Measurements from ENCODE around the gene HDDC3. TPM values are rescaled to one million over a fixed set of nuclear protein-coding genes. Genes with fewer than 3 reads are reported as not detected.
A peak's percentile ranks its signal among the peaks of the same experiment; 100 is the strongest.

Gene HDDC3
- total and polyA plus RNA-seq, 9 of the 15 experiments (the other 6 are each of a cell fraction or from before 2014, with no cell fraction given), result 14.9 to 55.8 (median 36.9) TPM

DNA sequence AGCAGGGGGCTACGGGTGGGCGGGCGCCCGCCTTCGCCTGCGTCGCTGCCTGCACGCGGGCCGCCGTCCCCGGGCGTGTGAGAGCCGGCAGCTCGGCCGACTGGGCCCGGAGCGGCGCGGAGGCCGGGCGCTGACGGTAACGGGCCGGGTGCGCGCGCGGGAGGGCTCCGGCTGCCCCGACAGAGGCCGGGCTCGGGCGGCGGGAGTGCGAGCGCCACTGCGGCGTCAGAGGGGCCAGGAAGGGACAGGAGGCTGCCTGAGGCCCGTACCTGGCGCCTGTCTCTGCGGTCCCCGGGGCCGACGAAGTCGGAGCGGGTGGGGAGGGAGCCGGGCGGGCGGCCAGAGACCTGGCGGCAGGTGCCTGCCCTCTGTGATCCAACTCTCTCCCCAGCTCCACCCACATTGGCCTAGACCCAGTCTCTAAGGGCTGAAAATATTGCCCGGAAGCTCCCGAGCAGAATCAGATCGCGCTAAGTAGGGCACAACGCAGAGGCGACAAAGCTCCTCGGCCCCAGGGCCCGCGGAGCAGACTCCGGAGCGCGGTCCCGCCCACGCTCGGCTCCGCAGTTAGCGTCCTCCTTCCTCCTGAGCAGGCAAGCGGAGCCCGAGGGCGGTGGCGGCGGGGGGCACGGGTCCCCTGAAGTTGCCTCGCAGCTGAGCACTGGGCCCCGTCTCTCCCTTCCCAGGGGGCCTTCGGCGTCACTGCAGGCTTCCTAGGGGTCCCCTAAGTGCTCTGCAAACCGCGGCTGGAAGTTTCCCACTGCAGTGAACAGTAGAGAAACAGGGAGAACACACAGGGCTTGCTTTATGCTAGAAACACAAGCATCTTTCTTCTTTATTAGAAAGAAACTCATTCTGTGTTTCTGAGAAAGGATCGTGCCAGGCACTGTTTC is 29.3 kb downstream of the HDDC3 start, which contains the start of gene MAN2A2 (continued):
- TF ChIP-seq CEBPG (CRISPR knock-in tag; IDR thresholded peaks at IDR 0.05) (peak; percentile 16; the same call in 1 of the 2 replicates), CEBPG (tag; conservative IDR thresholded peaks at IDR 0.05 in 1 of 2, IDR thresholded peaks at IDR 0.05 in 1 of 2) (no peak), ZNF589 (CRISPR knock-in tag; IDR thresholded peaks at IDR 0.05; ENCODE audit: low read depth) (no peak), MTF1 (CRISPR knock-in tag; IDR thresholded peaks at IDR 0.05; ENCODE audit: borderline replicate concordance) (no peak), SP1 (CRISPR knock-in tag; IDR thresholded peaks at IDR 0.05) (0 out of 2 replicates have a peak, but pooled peaks have one; percentile 10)
- TF ChIP-seq, protein P1, sequence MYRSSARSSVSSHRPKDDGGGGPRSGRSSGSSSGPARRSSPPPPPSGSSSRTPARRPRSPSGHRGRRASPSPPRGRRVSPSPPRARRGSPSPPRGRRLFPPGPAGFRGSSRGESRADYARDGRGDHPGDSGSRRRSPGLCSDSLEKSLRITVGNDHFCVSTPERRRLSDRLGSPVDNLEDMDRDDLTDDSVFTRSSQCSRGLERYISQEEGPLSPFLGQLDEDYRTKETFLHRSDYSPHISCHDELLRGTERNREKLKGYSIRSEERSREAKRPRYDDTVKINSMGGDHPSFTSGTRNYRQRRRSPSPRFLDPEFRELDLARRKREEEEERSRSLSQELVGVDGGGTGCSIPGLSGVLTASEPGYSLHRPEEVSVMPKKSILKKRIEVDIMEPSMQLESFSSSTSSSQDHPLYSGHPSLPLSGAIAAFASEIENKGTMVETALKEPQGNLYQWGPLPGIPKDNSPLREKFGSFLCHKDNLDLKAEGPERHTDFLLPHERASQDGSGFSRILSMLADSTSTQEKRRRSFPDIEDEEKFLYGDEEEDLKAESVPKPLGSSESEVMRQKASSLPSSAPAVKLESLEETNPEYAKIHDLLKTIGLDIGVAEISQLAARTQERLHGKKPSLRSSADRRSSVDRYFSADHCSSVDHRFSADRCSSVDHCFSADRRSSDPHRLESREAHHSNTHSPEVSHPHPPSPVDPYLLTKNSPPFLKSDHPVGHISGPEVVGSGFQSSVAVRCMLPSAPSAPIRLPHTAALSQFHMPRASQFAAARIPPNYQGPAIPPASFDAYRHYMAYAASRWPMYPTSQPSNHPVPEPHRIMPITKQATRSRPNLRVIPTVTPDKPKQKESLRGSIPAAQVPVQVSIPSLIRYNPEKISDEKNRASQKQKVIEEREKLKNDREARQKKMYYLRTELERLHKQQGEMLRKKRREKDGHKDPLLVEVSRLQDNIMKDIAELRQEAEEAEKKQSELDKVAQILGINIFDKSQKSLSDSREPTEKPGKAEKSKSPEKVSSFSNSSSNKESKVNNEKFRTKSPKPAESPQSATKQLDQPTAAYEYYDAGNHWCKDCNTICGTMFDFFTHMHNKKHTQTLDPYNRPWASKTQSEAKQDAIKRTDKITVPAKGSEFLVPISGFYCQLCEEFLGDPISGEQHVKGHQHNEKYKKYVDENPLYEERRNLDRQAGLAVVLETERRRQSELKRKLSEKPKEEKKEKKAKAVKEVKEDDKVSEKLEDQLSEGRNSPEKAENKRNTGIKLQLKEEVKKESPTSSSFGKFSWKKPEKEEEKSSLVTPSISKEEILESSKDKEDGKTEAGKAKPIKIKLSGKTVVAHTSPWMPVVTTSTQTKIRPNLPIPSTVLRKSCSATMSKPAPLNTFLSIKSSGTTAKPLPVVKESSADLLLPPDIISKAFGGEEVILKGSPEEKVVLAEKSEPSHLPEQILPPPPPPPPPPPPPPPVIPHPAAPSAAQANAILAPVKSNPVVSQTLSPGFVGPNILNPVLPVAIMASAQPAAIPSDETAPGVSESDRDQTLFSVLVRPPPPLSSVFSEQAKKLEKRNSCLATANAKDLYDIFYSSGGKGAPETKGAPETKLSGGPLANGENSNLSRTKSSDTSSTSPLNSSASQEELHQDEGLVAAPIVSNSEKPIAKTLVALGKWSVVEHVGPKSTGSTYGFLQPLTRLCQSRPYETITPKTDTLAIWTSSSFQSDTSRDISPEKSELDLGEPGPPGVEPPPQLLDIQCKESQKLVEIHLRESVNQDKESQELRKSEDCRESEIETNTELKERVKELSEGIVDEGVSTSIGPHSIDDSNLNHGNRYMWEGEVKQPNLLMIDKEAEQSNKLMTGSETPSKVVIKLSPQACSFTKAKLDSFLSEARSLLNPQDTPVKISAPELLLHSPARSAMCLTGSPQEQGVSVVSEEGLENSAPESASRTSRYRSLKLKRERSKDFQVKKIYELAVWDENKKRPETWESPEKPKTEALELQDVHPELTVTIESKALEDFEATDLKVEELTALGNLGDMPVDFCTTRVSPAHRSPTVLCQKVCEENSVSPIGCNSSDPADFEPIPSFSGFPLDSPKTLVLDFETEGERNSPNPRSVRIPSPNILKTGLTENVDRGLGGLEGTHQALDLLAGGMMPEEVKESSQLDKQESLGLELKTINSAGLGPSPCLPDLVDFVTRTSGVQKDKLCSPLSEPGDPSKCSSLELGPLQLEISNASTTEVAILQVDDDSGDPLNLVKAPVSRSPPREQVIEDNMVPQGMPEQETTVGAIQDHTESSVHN (IDR thresholded peaks at IDR 0.05; ENCODE audit: borderline replicate concordance in 1 of 2, low read depth in 1 of 2), result no peak
- TF ChIP-seq, protein P2, sequence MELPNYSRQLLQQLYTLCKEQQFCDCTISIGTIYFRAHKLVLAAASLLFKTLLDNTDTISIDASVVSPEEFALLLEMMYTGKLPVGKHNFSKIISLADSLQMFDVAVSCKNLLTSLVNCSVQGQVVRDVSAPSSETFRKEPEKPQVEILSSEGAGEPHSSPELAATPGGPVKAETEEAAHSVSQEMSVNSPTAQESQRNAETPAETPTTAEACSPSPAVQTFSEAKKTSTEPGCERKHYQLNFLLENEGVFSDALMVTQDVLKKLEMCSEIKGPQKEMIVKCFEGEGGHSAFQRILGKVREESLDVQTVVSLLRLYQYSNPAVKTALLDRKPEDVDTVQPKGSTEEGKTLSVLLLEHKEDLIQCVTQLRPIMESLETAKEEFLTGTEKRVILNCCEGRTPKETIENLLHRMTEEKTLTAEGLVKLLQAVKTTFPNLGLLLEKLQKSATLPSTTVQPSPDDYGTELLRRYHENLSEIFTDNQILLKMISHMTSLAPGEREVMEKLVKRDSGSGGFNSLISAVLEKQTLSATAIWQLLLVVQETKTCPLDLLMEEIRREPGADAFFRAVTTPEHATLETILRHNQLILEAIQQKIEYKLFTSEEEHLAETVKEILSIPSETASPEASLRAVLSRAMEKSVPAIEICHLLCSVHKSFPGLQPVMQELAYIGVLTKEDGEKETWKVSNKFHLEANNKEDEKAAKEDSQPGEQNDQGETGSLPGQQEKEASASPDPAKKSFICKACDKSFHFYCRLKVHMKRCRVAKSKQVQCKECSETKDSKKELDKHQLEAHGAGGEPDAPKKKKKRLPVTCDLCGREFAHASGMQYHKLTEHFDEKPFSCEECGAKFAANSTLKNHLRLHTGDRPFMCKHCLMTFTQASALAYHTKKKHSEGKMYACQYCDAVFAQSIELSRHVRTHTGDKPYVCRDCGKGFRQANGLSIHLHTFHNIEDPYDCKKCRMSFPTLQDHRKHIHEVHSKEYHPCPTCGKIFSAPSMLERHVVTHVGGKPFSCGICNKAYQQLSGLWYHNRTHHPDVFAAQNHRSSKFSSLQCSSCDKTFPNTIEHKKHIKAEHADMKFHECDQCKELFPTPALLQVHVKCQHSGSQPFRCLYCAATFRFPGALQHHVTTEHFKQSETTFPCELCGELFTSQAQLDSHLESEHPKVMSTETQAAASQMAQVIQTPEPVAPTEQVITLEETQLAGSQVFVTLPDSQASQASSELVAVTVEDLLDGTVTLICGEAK (IDR thresholded peaks at IDR 0.05), result no peak
- TF ChIP-seq, protein P2 (CRISPR knock-in tag; IDR thresholded peaks at IDR 0.05), result no peak
